MM.1S (cell line): ENCODE measurements around the gene ILK.

Experiments
- DNase-seq: peaks from one replicate; pipeline ENCODE4 v3.0.0-alpha.2; 2015
- H2AFZ ChIP-seq: fragments of 300-600 bp; sonication (generic); 2 replicates; pipeline ENCODE4 v1.6.0; 2016; ENCODE audit warnings: antibody characterized with exemption, low read length
- H3F3A ChIP-seq: fragments of 300-600 bp; sonication (generic); 2 replicates; pipeline ENCODE4 v1.6.1; 2016; ENCODE audit warnings: mild to moderate bottlenecking, antibody characterized with exemption, low read length, moderate library complexity, mixed read lengths; ENCODE audit not compliant: insufficient read depth
- H3K27ac ChIP-seq: fragments of 300-600 bp; sonication (generic); 2 replicates; pipeline ENCODE4 v1.5.1; 2016; ENCODE audit warnings: mild to moderate bottlenecking, low read length
- H3K27me3 ChIP-seq: fragments of 300-600 bp; sonication (generic); replicated peaks from 2 replicates; pipeline ENCODE4 v1.6.0; 2016; ENCODE audit warnings: low read length; ENCODE audit not compliant: insufficient read depth
- H3K36me3 ChIP-seq: fragments of 300-600 bp; sonication (generic); replicated peaks from 2 replicates; pipeline ENCODE4 v1.6.1; 2016; ENCODE audit warnings: mild to moderate bottlenecking, low read length, mixed read lengths; ENCODE audit not compliant: insufficient read depth
- H3K4me1 ChIP-seq: fragments of 300-600 bp; sonication (generic); 2 replicates; pipeline ENCODE4 v1.6.1; 2016; ENCODE audit warnings: low read length, mixed read lengths
- H3K4me2 ChIP-seq: fragments of 300-600 bp; sonication (generic); 2 replicates; pipeline ENCODE4 v1.6.0; 2016; ENCODE audit warnings: low read depth, low read length
- H3K4me3 ChIP-seq: fragments of 300-600 bp; sonication (generic); 2 replicates; pipeline ENCODE4 v1.5.1; 2016; ENCODE audit warnings: low read length, mixed read lengths
- H3K79me2 ChIP-seq: fragments of 300-600 bp; sonication (generic); 2 replicates; pipeline ENCODE4 v1.6.1; 2016; ENCODE audit warnings: mixed run types, low read length, mixed read lengths
- H3K9ac ChIP-seq: fragments of 300-600 bp; sonication (generic); 2 replicates; pipeline ENCODE4 v1.6.1; 2016; ENCODE audit warnings: low read length, mixed read lengths
- H3K9me2 ChIP-seq: fragments of 300-600 bp; sonication (generic); replicated peaks from 2 replicates; pipeline ENCODE4 v1.6.1; 2016; ENCODE audit warnings: mild to moderate bottlenecking, low read length, mixed read lengths; ENCODE audit not compliant: insufficient read depth
- H3K9me3 ChIP-seq: fragments of 300-600 bp; sonication (generic); replicated peaks from 2 replicates; pipeline ENCODE4 v1.6.1; 2016; ENCODE audit warnings: mild to moderate bottlenecking, low read length, mixed read lengths; ENCODE audit not compliant: insufficient read depth
- H4K20me1 ChIP-seq: fragments of 300-600 bp; sonication (generic); 2 replicates; pipeline ENCODE4 v1.6.1; 2016; ENCODE audit warnings: mild to moderate bottlenecking, low read length, moderate library complexity, mixed read lengths; ENCODE audit not compliant: insufficient read depth
- CTCF ChIP-seq: fragments of 300-600 bp; sonication (generic); IDR thresholded peaks from 2 replicates; pipeline ENCODE4 v1.5.1; 2016; ENCODE audit warnings: antibody characterized with exemption, low read length, mixed read lengths
- EZH2 ChIP-seq: fragments of 300-600 bp; sonication (generic); optimal IDR thresholded peaks from 2 replicates; pipeline ENCODE3; 2017; ENCODE audit warnings: low read depth, mild to moderate bottlenecking, antibody characterized with exemption, low read length, mixed read lengths
- EZH2phosphoT487 ChIP-seq: fragments of 300-600 bp; sonication (generic); IDR thresholded peaks from 2 replicates; pipeline ENCODE4 v1.6.1; 2018; ENCODE audit warnings: antibody characterized with exemption, low read length

The ILK gene

GRCh38 chr11:6570691-6571427 lies 32.7 kb upstream of the ILK start:
- H3F3A ChIP-seq = no peaks in the 10 kb centered on the region
- no peaks in the 10 kb centered on the region for H3K36me3 ChIP-seq
- no peak overlapping the region for H3K4me2 ChIP-seq
- TF ChIP-seq EZH2 = no peak
- no peak for TF ChIP-seq EZH2phosphoT487
- TF ChIP-seq CTCF = no peak
- H3K4me3 ChIP-seq = no peak overlapping the region
- no peak overlapping the region for H3K9ac ChIP-seq
- no peak overlapping the region for H2AFZ ChIP-seq
- H3K4me1 ChIP-seq = 0 out of 2 replicates have a peak, but pooled peaks cover 9% of the 10 kb centered on the region
- H4K20me1 ChIP-seq = no peaks in the 10 kb centered on the region
- no peak for DNase-seq
- no peak overlapping the region for H3K27ac ChIP-seq
- no peaks in the 10 kb centered on the region for H3K9me3 ChIP-seq
- no peaks in the 10 kb centered on the region for H3K27me3 ChIP-seq
- H3K79me2 ChIP-seq = no peaks in the 10 kb centered on the region
- no peaks in the 10 kb centered on the region for H3K9me2 ChIP-seq

GRCh38 chr11:6571434-6572008 lies 32.1 kb upstream of the ILK start:
- H3K4me1 ChIP-seq = 0 out of 2 replicates have a peak, but pooled peaks cover 9% of the 10 kb centered on the region
- no peaks in the 10 kb centered on the region for H3K79me2 ChIP-seq
- H3K4me2 ChIP-seq = no peak overlapping the region
- no peak overlapping the region for H3K27ac ChIP-seq
- H3F3A ChIP-seq = no peaks in the 10 kb centered on the region
- H3K27me3 ChIP-seq = no peaks in the 10 kb centered on the region
- no peaks in the 10 kb centered on the region for H4K20me1 ChIP-seq
- no peak for DNase-seq
- no peak for TF ChIP-seq EZH2phosphoT487
- no peak for TF ChIP-seq CTCF
- TF ChIP-seq EZH2 = no peak
- H3K9me2 ChIP-seq = no peaks in the 10 kb centered on the region
- H3K9ac ChIP-seq = no peak overlapping the region
- H3K36me3 ChIP-seq = no peaks in the 10 kb centered on the region
- H3K4me3 ChIP-seq = no peak overlapping the region
- H3K9me3 ChIP-seq = no peaks in the 10 kb centered on the region
- H2AFZ ChIP-seq = no peak overlapping the region

GRCh38 chr11:6572215-6572614 lies 31.4 kb upstream of the ILK start:
- H3K4me2 ChIP-seq = no peak overlapping the region
- H3K79me2 ChIP-seq = no peaks in the 10 kb centered on the region
- H3K27me3 ChIP-seq = no peaks in the 10 kb centered on the region
- no peak for DNase-seq
- no peaks in the 10 kb centered on the region for H3K9me2 ChIP-seq
- no peaks in the 10 kb centered on the region for H3K9me3 ChIP-seq
- TF ChIP-seq CTCF = no peak
- TF ChIP-seq EZH2 = no peak
- TF ChIP-seq EZH2phosphoT487 = no peak
- no peaks in the 10 kb centered on the region for H3K36me3 ChIP-seq
- H2AFZ ChIP-seq = no peak overlapping the region
- no peaks in the 10 kb centered on the region for H3F3A ChIP-seq
- H3K4me3 ChIP-seq = no peak overlapping the region
- H3K27ac ChIP-seq = no peak overlapping the region
- H3K9ac ChIP-seq = no peak overlapping the region
- 0 out of 2 replicates have a peak, but pooled peaks cover 9% of the 10 kb centered on the region for H3K4me1 ChIP-seq
- H4K20me1 ChIP-seq = no peaks in the 10 kb centered on the region
